Body of pancreas (tissue), 4 donors: ENCODE data around the gene SLC36A3.

Source experiments
- CTCF ChIP-seq, 7 experiments: fragments of 450-650 bp in 4 of 7; fragments of 200-600 bp in 3 of 7; sonication (generic) in 3 of 7; IDR thresholded peaks; one replicate each; pipeline ENCODE4 v1.5.1; 2016 to 2019; ENCODE audit warnings: antibody characterized with exemption in 7 of 7
- POLR2A ChIP-seq, 3 donors: fragments of 450-650 bp; IDR thresholded peaks; one replicate each; pipeline ENCODE4 v1.6.1; 2016; ENCODE audit warnings: antibody characterized with exemption in 3 of 3, mild to moderate bottlenecking in 2 of 3

GRCh38 chr5:151250346-151251000, 53.1 kb downstream of the SLC36A3 start:
- TF ChIP-seq POLR2A (IDR thresholded peaks at IDR 0.05) = no peak
- no peak for TF ChIP-seq CTCF (IDR thresholded peaks at IDR 0.05)
